ENCODE results near the gene TENM3. TPM values are rescaled to one million over a fixed set of nuclear protein-coding genes. Genes with fewer than 3 reads are reported as not detected.
A peak's percentile ranks its signal among the peaks of the same experiment; 100 is the strongest.

TENM3 gene
- total RNA-seq, 2 experiments from 2014 or later: not detected

DNA sequence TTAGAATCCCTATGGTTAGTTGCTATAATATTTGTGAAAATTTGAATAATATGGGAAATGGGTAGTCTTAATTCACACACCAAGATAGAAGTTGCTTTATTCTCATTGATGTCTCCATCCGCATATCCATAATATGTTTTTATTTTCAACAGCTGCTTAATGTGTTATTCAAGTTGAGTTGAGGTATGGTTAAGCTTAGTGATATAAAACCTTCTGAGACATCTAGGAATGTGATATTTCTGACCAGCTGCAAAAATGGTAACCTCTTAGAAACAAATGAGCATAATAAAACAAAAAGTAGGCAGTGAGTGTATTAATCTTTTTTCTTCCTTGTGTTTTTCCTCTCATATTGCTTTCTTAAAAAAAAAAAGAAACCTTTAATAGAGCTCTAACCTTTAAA lies 172.9 kb downstream of the TENM3 start:
- H3K27me3 Mint-ChIP-seq (ENCODE audit: low read depth): no peaks in the 10 kb centered on the region
- CTCF ChIA-PET: no interaction called here
- intact Hi-C loops (cut with micrococcal nuclease): no loop called here
- peaks cover 11% of the 10 kb centered on the region for H3K9me3 Mint-ChIP-seq
- H3K4me3 Mint-ChIP-seq: no peak overlapping the region
- no peak overlapping the region for H3K27ac Mint-ChIP-seq
- no peak for DNase-seq
- H3K4me1 Mint-ChIP-seq (ENCODE audit: low read depth): no peaks in the 10 kb centered on the region
- H3K36me3 Mint-ChIP-seq (ENCODE audit: low read depth): no peaks in the 10 kb centered on the region

GRCh38 chr4:182418054-182418734 lies 175.0 kb downstream of the TENM3 start:
- intact Hi-C loops (cut with micrococcal nuclease): no loop called here
- Mint-ChIP-seq H3K4me3 (no peak overlapping the region), H3K27ac (no peak overlapping the region), H3K27me3 (ENCODE audit: low read depth) (no peaks in the 10 kb centered on the region), H3K9me3 (peaks cover 3% of the 10 kb centered on the region), H3K4me1 (ENCODE audit: low read depth) (no peaks in the 10 kb centered on the region), H3K36me3 (ENCODE audit: low read depth) (no peaks in the 10 kb centered on the region)
- CTCF ChIA-PET: no interaction called here
- DNase-seq: no peak

GRCh38 chr4:182420189-182420588 lies 177.0 kb downstream of the TENM3 start:
- CTCF ChIA-PET: no interaction called here
- no peaks in the 10 kb centered on the region for H3K36me3 Mint-ChIP-seq (ENCODE audit: low read depth)
- H3K27me3 Mint-ChIP-seq (ENCODE audit: low read depth): no peaks in the 10 kb centered on the region
- DNase-seq: no peak
- H3K4me3 Mint-ChIP-seq: no peak overlapping the region
- no peak overlapping the region for H3K27ac Mint-ChIP-seq
- no peaks in the 10 kb centered on the region for H3K4me1 Mint-ChIP-seq (ENCODE audit: low read depth)
- H3K9me3 Mint-ChIP-seq: peaks cover 2% of the 10 kb centered on the region
- intact Hi-C loops (cut with micrococcal nuclease): no loop called here

- intact Hi-C loops (cut with micrococcal nuclease): no loop called here
- CTCF ChIA-PET: no interaction called here
- H3K9me3 Mint-ChIP-seq: peaks cover 2% of the 10 kb centered on the region
- no peak overlapping the region for H3K4me3 Mint-ChIP-seq
- no peaks in the 10 kb centered on the region for H3K36me3 Mint-ChIP-seq (ENCODE audit: low read depth)
- DNase-seq: no peak
- H3K27me3 Mint-ChIP-seq (ENCODE audit: low read depth): peaks cover 4% of the 10 kb centered on the region
- no peak overlapping the region for H3K27ac Mint-ChIP-seq
- H3K4me1 Mint-ChIP-seq (ENCODE audit: low read depth): no peaks in the 10 kb centered on the region
Measured at GRCh38 chr4:182421753-182422152, 178.6 kb downstream of the TENM3 start.

- no peaks in the 10 kb centered on the region for H3K9me3 Mint-ChIP-seq
- peaks cover 11% of the 10 kb centered on the region for H3K27me3 Mint-ChIP-seq (ENCODE audit: low read depth)
- no peaks in the 10 kb centered on the region for H3K4me1 Mint-ChIP-seq (ENCODE audit: low read depth)
- no peak overlapping the region for H3K4me3 Mint-ChIP-seq
- DNase-seq: no peak
- no peak overlapping the region for H3K27ac Mint-ChIP-seq
- CTCF ChIA-PET: no interaction called here
- no peaks in the 10 kb centered on the region for H3K36me3 Mint-ChIP-seq (ENCODE audit: low read depth)
- intact Hi-C loops (cut with micrococcal nuclease): no loop called here
Measured at GRCh38 chr4:182425302-182425701, 182.1 kb downstream of the TENM3 start.

GRCh38 chr4:182426901-182427300 lies 183.7 kb downstream of the TENM3 start:
- H3K4me3 Mint-ChIP-seq: no peak overlapping the region
- H3K9me3 Mint-ChIP-seq: no peaks in the 10 kb centered on the region
- H3K27ac Mint-ChIP-seq: no peak overlapping the region
- CTCF ChIA-PET: interaction anchor here (0.5 kb wide), 1 partner anchor 380 kb away, joined by 3 read pairs; no protein-coding TSS in a partner anchor
- intact Hi-C loops (cut with micrococcal nuclease): no loop called here
- peaks cover 11% of the 10 kb centered on the region for H3K27me3 Mint-ChIP-seq (ENCODE audit: low read depth)
- H3K4me1 Mint-ChIP-seq (ENCODE audit: low read depth): no peaks in the 10 kb centered on the region
- DNase-seq: no peak
- no peaks in the 10 kb centered on the region for H3K36me3 Mint-ChIP-seq (ENCODE audit: low read depth)

- peaks cover 14% of the 10 kb centered on the region for H3K27me3 Mint-ChIP-seq (ENCODE audit: low read depth)
- H3K36me3 Mint-ChIP-seq (ENCODE audit: low read depth): no peaks in the 10 kb centered on the region
- H3K4me3 Mint-ChIP-seq: no peak overlapping the region
- CTCF ChIA-PET: no interaction called here
- no peaks in the 10 kb centered on the region for H3K4me1 Mint-ChIP-seq (ENCODE audit: low read depth)
- intact Hi-C loops (cut with micrococcal nuclease): no loop called here
- H3K9me3 Mint-ChIP-seq: no peaks in the 10 kb centered on the region
- DNase-seq: no peak
- no peak overlapping the region for H3K27ac Mint-ChIP-seq
Measured at GRCh38 chr4:182427554-182427953, 184.4 kb downstream of the TENM3 start.

DNA sequence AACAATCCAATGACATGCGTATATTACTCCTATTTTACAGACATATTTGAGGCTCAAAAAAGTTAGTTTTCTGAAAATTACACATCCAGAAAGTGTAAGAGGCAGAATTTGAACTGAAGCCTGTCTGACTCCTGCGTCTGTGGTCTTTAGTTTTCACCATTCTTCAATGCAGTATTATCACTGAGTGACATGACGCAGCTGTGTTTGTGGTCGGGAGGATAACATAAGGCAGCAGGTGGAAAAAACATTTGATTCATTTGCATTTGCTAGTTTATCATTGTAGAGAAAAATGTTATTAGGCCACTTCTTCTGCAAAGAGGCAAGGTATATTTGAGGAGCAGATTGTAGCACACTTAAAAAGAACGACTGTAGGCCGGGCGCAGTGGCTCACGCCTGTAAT lies 186.7 kb downstream of the TENM3 start:
- Mint-ChIP-seq H3K27me3 (ENCODE audit: low read depth) (peaks cover 22% of the 10 kb centered on the region), H3K4me1 (ENCODE audit: low read depth) (no peaks in the 10 kb centered on the region), H3K9me3 (no peaks in the 10 kb centered on the region), H3K4me3 (no peak overlapping the region), H3K27ac (no peak overlapping the region), H3K36me3 (ENCODE audit: low read depth) (no peaks in the 10 kb centered on the region)
- intact Hi-C loops (cut with micrococcal nuclease): no loop called here
- DNase-seq: no peak
- CTCF ChIA-PET: no interaction called here

DNA sequence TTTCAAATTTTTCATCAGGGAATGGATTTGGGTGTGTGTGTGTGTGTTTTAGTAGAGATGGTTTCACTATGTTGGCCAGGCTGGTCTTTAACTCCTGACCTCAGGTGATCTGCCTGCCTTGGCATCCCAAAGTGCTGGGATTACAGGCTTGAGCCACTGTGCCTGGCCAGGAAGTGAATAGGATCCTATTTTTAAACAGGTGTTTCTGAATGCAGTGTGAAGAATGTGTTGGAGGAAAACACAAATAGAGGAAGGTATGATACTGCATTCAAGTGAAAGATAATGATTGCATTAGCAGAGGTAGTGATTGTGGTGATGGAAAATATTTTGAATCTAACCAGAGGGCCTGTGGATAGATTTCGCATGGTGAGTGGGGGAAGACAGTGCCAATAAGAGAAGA lies 189.6 kb downstream of the TENM3 start:
- H3K4me3 Mint-ChIP-seq: no peak overlapping the region
- H3K27me3 Mint-ChIP-seq (ENCODE audit: low read depth): peaks cover 25% of the 10 kb centered on the region
- no peaks in the 10 kb centered on the region for H3K4me1 Mint-ChIP-seq (ENCODE audit: low read depth)
- intact Hi-C loops (cut with micrococcal nuclease): no loop called here
- CTCF ChIA-PET: no interaction called here
- no peaks in the 10 kb centered on the region for H3K9me3 Mint-ChIP-seq
- no peak overlapping the region for H3K27ac Mint-ChIP-seq
- no peaks in the 10 kb centered on the region for H3K36me3 Mint-ChIP-seq (ENCODE audit: low read depth)
- no peak for DNase-seq

GRCh38 chr4:182434720-182435119 lies 191.5 kb downstream of the TENM3 start:
- no peak for DNase-seq
- no peaks in the 10 kb centered on the region for H3K9me3 Mint-ChIP-seq
- no peaks in the 10 kb centered on the region for H3K36me3 Mint-ChIP-seq (ENCODE audit: low read depth)
- CTCF ChIA-PET: no interaction called here
- H3K4me1 Mint-ChIP-seq (ENCODE audit: low read depth): no peaks in the 10 kb centered on the region
- intact Hi-C loops (cut with micrococcal nuclease): no loop called here
- no peak overlapping the region for H3K4me3 Mint-ChIP-seq
- H3K27me3 Mint-ChIP-seq (ENCODE audit: low read depth): peaks cover 21% of the 10 kb centered on the region
- no peak overlapping the region for H3K27ac Mint-ChIP-seq

DNA sequence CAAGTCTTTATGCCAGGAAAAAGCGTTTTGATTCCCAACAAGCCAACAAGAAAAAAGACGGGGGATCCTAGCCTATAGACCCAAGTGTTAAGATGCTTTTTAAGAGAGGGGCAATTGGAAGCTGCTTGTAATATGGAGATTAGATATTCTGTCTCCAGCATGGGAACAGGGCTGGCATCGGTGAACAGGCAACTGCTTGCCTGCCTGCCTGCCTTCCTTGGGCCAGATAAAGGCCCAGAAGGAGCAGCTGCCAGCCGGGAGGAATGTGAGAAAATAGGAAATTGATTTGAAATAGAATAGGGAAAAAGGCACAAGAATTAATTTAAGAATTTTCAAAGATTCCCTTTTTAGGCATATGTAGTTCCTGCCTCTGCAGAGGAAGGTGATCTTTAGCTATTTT lies 192.2 kb downstream of the TENM3 start:
- Mint-ChIP-seq H3K4me1 (ENCODE audit: low read depth) (no peaks in the 10 kb centered on the region), H3K4me3 (no peak overlapping the region), H3K27me3 (ENCODE audit: low read depth) (peaks cover 23% of the 10 kb centered on the region), H3K36me3 (ENCODE audit: low read depth) (no peaks in the 10 kb centered on the region), H3K9me3 (no peaks in the 10 kb centered on the region), H3K27ac (no peak overlapping the region)
- DNase-seq: no peak
- CTCF ChIA-PET: no interaction called here
- intact Hi-C loops (cut with micrococcal nuclease): no loop called here

GRCh38 chr4:182443070-182443469 lies 199.9 kb downstream of the TENM3 start:
- Mint-ChIP-seq H3K9me3 (no peaks in the 10 kb centered on the region), H3K36me3 (ENCODE audit: low read depth) (no peaks in the 10 kb centered on the region), H3K4me1 (ENCODE audit: low read depth) (peaks cover 5% of the 10 kb centered on the region), H3K27ac (no peak overlapping the region), H3K27me3 (ENCODE audit: low read depth) (peaks cover 46% of the 10 kb centered on the region), H3K4me3 (no peak overlapping the region)
- CTCF ChIA-PET: no interaction called here
- intact Hi-C loops (cut with micrococcal nuclease): no loop called here
- no peak for DNase-seq

DNA sequence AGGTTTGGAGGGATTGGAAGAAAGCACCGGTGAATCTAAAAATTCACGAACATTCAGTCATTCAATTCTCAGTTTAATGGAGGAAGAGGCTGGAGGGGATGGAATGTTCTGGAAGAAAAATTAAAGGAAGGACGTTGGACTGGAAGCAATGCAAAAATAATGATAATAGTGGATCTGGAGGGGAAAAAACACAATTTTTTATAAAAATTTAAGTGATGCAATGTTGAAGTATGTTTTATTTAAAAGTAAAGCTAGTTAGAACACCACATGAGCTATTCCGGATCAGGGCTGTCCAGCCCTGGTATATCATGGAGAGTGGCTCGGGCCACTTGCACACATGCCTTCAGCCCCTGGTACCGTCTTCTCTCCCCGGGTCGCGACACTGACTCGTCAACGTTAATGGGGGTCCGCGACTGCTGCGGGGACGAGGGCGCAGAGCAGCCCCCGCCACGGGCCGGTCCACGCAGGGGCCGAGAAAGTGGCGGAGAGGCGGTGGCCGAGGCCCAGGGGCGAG lies 204.6 kb downstream of the TENM3 start:
- DNase-seq: no peak
- H3K4me1 Mint-ChIP-seq (ENCODE audit: low read depth): peaks cover 21% of the 10 kb centered on the region
- no peak overlapping the region for H3K27ac Mint-ChIP-seq
- intact Hi-C loops (cut with micrococcal nuclease): no loop called here
- H3K27me3 Mint-ChIP-seq (ENCODE audit: low read depth): peaks cover 67% of the 10 kb centered on the region
- no peaks in the 10 kb centered on the region for H3K36me3 Mint-ChIP-seq (ENCODE audit: low read depth)
- CTCF ChIA-PET: no interaction called here
- H3K4me3 Mint-ChIP-seq: peak overlapping the region; percentile 54
- H3K9me3 Mint-ChIP-seq: no peaks in the 10 kb centered on the region
